NOMO-1 treated with dmso at 0.1 percent for 144 hours (cell line): ENCODE measurements around the gene ATOSB.
A peak's percentile ranks its signal among the peaks of the same experiment; 100 is the strongest.
"Not testable (repeated sequence)": the region's sequence is repeated elsewhere in the genome, so short reads cannot be mapped to it uniquely, and the experiment has no call there.

Experiments
- DNase-seq: peaks from one replicate; lab custom pipeline; 2025; ENCODE audit not compliant: unreplicated experiment; lab: John Stamatoyannopoulos, UW

ATOSB gene

GRCh38 chr9:35115680-35116538 lies at the start of gene ATOSB:
TSS of gene ATOSB (minus strand) at chr9:35115862. CDS start at chr9:35108274, 7,588 bp downstream.
- DNase-seq, result peak; percentile 100

GRCh38 chr9:35164711-35165110 lies 49.0 kb upstream of the ATOSB start:
- no peak for DNase-seq

DNA sequence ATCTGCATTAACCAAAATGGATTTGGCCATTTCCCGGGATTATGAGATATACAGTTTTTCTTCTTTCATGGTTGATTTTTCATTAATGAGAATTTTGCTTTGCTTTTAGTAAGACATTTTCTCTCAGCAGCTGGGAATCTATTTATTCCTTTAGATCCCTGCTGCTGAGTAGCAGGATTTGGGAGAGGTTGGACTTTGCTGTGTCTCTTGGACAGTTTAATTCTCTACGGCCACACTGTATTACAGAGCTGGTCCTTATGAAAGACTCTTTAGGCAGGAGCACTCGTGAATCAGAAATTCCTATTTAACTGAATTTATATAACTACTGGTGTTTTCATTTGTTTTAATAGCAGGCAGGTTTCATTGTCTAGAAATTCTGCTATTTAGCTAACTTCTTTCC lies 47.8 kb upstream of the ATOSB start:
- no peak for DNase-seq

GRCh38 chr9:35162605-35163315 lies 47.1 kb upstream of the ATOSB start:
- no peak for DNase-seq

DNA sequence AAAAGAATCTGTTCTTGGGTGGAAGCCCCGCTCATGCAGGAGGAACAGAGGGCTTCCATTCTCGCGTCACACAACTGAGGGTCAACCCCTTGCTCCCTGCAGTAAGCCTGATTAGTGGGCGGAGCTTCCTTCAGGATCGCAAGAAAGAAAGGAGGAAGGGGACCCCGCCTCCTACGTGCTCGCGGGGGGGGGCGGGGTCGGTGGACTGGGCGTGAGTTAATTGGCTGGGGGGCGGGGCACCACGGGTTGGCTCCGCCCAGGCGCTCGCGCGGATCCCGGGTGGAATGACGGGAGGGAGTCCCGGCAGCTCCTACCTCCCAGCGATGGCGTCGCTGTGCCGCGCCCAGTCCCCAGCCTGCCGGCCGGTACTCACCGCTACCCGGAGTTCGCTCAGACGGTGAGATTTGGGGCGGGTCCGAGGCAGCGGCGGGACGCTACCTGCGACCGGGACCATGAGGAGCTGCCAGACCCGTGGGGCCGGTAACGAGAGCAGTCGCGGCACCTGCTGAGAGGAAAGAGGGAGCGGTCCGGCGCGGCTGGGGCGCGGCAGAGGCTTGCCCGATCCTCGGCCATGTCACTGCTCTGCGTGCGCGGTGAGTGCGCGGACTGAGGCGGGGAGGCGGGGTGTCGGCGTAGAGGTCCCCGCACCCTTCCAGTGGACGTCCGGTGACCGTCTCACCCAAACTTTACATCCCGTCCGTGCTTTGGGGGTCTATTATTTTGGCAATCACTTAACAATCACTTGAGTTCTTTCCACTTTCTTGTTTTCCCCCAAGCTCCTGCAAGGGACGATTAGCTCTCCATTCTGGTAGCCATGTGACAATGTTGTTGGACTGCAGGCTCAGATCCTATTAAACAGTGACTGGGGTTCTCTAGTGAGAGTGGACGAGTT lies 46.3 kb upstream of the ATOSB start, which contains the start of gene UNC13B:
UNC13B (plus strand) TSS at position 297 of the 892 bp plus-strand sequence; CDS start at position 572, 275 bp downstream.
- peak; percentile 87 for DNase-seq

DNA sequence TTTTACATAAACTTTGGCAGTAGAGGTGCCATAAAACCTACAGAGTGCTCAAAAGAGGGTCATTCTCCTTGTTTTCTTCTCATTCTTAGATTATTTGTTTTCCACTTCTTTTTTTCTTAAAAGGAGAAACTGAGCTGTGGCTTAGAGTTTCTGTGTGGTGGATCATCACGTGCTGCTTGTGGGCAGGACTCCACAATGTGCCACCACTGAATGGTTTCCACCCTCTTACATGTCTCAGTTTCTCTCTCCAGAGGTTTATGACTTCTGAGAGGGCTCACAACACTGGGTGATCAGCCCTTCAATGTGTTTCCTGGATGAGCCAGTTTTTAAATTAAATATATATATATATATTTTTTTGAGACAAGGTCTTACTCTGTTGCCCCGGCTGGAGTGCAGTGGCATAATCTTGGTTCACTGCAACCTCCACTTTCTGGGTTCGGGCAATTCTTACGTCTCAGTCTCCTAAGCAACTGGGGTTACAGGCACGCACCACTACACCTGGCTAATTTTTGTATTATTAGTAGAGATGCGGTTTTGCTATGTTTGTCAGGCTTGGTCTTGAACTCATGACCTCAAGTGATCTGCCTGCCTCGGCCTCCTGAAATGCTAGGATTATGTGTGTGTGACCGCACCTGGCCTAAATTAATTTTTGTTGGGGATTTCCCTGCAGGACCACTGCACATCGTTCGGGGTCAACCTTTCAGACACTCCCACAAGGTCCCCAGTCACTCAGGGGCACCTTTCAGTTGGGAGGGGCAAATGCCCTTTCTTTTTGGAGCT lies 43.0 kb upstream of the ATOSB start:
- DNase-seq, result no peak

- DNase-seq, result not testable (repeated sequence)
Measured at GRCh38 chr9:35157836-35158235, 42.2 kb upstream of the ATOSB start.

DNA sequence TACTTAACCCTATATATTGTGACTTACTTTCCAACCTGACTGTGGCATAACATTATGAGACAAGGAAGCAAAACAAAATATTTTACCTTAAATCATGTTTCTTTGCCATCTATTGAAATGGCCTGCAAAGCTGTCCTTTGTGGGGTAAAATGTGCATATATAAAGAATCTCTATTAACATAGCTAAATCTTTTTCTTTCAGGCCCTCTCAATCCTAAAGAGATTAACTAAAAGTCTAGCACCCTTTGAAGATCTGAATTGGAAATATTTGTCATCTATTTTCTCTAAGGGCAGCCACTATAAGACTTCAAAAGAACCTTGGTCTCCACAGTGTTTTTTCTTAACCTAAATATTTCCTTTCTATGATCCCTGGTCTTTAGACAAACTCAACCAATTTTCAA lies 41.1 kb upstream of the ATOSB start:
- no peak for DNase-seq

- DNase-seq, result no peak
Measured at GRCh38 chr9:35152926-35153325, 37.3 kb upstream of the ATOSB start.

- DNase-seq, result not testable (repeated sequence)
Measured at GRCh38 chr9:35147941-35148563, 32.4 kb upstream of the ATOSB start.

GRCh38 chr9:35142037-35142436 lies 26.4 kb upstream of the ATOSB start:
- no peak for DNase-seq

GRCh38 chr9:35140093-35140492 lies 24.4 kb upstream of the ATOSB start:
- no peak for DNase-seq

DNA sequence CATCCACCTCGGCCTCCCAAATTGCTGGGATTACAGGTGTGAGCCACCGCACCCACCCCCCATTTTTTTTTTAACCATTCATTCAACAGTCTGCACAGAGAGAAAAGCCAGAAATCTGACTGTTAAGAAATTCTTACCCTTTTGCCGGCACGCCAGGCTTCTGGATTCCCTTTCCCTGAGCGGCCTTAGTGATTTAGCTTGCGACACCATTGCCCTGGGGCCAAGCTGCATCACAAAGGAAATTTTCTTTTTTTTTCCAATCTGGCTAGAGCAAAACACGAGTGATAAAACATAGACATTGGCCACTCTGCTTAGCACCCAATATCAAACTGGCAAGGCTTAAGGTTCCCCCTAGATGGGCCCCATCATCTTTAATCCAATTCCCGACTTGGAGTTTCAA lies 21.2 kb upstream of the ATOSB start:
- DNase-seq, result no peak

GRCh38 chr9:35135988-35136387 lies 20.3 kb upstream of the ATOSB start:
- no peak for DNase-seq

DNA sequence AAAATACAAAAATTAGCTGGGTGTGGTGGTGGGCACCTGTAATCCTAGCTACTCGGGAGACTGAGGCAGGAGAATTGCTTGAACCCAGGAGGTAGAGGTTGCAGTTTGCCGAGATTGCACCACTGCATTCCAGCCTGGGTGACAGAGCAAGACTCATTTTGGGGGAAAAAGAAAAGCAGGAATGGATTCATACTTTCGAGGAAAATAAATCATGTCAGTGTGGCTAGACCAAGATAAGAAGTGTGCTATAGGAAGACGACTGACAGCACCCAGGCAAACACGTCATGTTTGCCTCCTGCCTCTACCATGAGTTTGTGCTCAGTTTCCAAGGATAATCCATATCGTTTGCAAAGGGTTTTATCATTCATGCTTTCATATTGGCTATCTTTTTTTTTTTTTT lies 19.3 kb upstream of the ATOSB start:
- DNase-seq, result no peak

DNA sequence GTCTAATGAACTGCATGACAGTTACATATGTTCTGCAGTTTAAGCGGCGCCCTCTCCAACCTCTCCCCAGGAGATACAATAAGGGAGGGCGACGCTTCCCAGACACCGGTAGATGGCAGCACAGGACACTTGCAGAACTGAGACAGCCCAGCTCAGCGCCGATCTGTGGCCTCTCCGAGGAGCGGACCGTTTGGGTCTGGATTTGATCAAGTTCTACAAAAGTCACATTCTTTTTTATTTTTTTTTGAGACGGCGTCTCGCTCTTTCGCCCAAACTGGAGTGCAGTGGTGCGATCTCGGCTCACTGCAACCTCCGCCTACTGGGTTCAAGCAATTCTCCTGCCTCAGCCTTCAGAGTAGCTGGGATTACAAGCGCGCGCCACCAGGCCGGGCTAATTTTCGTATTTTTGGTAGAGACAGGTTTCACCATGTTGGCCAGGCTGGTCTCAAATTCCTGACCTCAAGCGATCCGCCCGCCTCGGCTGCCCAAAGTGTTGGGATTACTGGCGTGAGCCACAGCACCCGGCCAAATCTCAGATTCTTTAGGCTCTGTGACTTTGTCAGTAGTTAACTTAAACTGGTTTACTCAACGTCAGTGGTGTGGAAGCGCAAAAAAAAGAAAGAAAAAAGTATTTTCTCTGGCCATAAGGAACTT lies 1.4 kb upstream of the ATOSB start:
- peak; percentile 87 for DNase-seq

GRCh38 chr9:35116539-35116897 lies 856 bp upstream of the ATOSB start:
- DNase-seq, result no peak

DNA sequence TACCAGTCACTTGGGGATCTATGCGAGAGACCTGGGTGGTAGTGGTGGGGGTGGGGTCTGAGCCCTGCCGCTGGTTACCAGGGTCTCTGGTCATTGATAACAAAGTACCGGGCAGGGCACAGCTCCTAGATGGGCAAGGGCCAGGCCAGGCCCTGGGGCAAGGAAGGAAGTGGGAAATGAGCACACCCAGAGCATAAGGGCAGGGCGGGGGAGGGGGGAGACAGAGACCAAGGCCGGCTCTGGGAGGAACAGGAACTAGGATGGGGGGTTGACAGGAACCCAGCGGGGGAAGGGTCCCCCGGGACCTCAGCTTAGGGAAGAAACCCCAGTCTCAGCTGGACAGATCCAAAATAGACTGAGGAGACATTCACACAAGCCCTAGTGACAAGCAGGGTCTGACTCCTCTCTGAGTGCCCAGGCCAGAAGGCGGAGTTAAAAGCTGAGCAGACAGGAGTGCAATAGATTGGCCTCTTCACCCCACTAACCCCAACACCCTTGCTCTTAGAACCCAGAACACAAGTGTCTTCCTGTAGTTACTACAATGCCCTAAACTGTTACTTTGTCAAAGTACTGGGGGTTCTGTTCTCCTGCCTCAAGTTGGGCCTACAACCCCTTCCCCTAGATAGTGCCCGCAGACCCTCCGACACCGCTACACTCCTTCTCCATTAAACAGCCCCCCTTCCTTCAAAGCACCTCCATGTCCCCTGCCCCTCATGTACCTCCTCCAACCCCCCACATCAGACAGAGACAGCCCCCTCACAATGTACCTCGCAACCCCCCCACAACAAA lies 628 bp downstream of the ATOSB start:
- peak; percentile 86 for DNase-seq
